ENCODE data around the gene MYMX.

DNA sequence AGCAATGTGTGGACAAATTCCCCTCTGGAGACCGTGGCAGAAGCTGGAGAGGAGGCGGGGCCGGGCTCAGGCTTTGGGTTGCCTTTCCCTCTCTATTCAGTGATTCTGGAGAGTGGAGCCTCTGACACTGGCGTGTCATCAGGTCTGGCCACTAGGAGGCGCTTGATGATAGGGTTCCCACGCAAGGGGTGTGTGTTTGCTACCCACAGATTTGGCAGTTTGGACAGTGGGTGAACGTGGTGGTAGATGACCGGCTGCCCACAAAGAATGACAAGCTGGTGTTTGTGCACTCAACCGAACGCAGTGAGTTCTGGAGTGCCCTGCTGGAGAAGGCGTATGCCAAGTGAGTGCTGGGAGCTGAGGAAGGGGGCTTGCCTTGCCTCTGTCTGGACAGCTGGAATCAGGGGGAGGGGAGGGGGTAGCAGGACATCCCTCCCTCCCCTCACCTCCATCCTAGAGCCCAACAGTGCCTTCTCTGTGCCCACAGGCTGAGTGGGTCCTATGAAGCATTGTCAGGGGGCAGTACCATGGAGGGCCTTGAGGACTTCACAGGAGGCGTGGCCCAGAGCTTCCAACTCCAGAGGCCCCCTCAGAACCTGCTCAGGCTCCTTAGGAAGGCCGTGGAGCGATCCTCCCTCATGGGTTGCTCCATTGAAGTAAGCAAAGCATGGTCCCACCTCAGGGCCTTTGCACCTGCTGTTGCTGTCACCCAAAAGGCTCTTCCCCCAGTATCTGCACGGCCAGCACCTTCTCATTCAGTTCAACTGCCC is 43.8 kb upstream of the MYMX start:
- TF ChIP-seq POLR2AphosphoS5 (IDR thresholded peaks at IDR 0.05) (peak in 2 of 3 donors; percentile 31 to 57), POLR2A (IDR thresholded peaks at IDR 0.05) (no peak)
- TF ChIP-seq, protein P1, sequence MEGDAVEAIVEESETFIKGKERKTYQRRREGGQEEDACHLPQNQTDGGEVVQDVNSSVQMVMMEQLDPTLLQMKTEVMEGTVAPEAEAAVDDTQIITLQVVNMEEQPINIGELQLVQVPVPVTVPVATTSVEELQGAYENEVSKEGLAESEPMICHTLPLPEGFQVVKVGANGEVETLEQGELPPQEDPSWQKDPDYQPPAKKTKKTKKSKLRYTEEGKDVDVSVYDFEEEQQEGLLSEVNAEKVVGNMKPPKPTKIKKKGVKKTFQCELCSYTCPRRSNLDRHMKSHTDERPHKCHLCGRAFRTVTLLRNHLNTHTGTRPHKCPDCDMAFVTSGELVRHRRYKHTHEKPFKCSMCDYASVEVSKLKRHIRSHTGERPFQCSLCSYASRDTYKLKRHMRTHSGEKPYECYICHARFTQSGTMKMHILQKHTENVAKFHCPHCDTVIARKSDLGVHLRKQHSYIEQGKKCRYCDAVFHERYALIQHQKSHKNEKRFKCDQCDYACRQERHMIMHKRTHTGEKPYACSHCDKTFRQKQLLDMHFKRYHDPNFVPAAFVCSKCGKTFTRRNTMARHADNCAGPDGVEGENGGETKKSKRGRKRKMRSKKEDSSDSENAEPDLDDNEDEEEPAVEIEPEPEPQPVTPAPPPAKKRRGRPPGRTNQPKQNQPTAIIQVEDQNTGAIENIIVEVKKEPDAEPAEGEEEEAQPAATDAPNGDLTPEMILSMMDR (IDR thresholded peaks at IDR 0.05), result peak; percentile 80 to 95 (median 93)
